OCI-LY3 (cell line): ENCODE data around the gene ASS1.

ENCODE experiments used
- H2AFZ ChIP-seq: fragments of 200-600, 300-600 bp; shearing (Covaris generic); 2 replicates; pipeline ENCODE4 v1.6.0; 2014; ENCODE audit warnings: antibody characterized with exemption, low read depth, low read length
- H3K27ac ChIP-seq: fragments of 200-600, 300-600 bp; sonication (generic); 2 replicates; pipeline ENCODE4 v1.5.1; 2014; ENCODE audit warnings: mild to moderate bottlenecking, low read length, moderate library complexity, mixed read lengths
- H3K27me3 ChIP-seq: fragments of 200-600, 300-600 bp; sonication (generic); 2 replicates; pipeline ENCODE4 v1.6.1; 2014; ENCODE audit warnings: low read depth, low read length, mixed read lengths
- H3K36me3 ChIP-seq: fragments of 200-600, 300-600 bp; sonication (generic); replicated peaks from 2 replicates; pipeline ENCODE3; 2014; ENCODE audit warnings: low read depth, low read length, mixed read lengths
- H3K4me1 ChIP-seq: fragments of 300-600, 200-600 bp; sonication (generic); 2 replicates; pipeline ENCODE4 v1.6.1; 2014; ENCODE audit warnings: low read length, mixed read lengths
- H3K4me2 ChIP-seq: fragments of 200-600, 300-600 bp; sonication (generic); 2 replicates; pipeline ENCODE4 v1.6.1; 2014; ENCODE audit warnings: low read length, mixed read lengths
- H3K4me3 ChIP-seq: fragments of 300-600, 200-600 bp; sonication (generic); 2 replicates; pipeline ENCODE4 v1.5.1; 2014; ENCODE audit warnings: antibody characterized with exemption, mild to moderate bottlenecking, low read length, moderate library complexity
- H3K79me2 ChIP-seq: fragments of 300-600, 200-600 bp; shearing (Covaris generic); 2 replicates; pipeline ENCODE4 v1.6.1; 2014; ENCODE audit warnings: mild to moderate bottlenecking, low read length, mixed read lengths
- H3K9ac ChIP-seq: fragments of 300-600, 200-600 bp; shearing (Covaris generic); 2 replicates; pipeline ENCODE4 v1.6.0; 2014; ENCODE audit warnings: mild to moderate bottlenecking, low read length, moderate library complexity
- H3K9me3 ChIP-seq: fragments of 200-600, 300-600 bp; shearing (Covaris generic); 2 replicates; pipeline ENCODE4 v1.6.1; 2014; ENCODE audit warnings: low read length, mixed read lengths; ENCODE audit not compliant: insufficient read depth
- H4K20me1 ChIP-seq: fragments of 200-600, 300-600 bp; sonication (generic); 2 replicates; pipeline ENCODE4 v1.6.1; 2016; ENCODE audit warnings: low read length, mixed read lengths; ENCODE audit not compliant: insufficient read depth
- EZH2phosphoT487 ChIP-seq: fragments of 200-600 bp; shearing (Covaris generic); IDR thresholded peaks from 2 replicates; pipeline ENCODE4 v1.6.1; 2018; ENCODE audit warnings: antibody characterized with exemption, mixed run types, low read depth
- TF ChIP-seq, protein P1 (sequence below): fragments of 200-600, 300-600 bp; sonication (generic); IDR thresholded peaks from 2 replicates; pipeline ENCODE4 v1.5.1; 2014; ENCODE audit warnings: antibody characterized with exemption, low read length, low read depth

ASS1 gene

GRCh38 chr9:130426883-130427282 is 17.9 kb upstream of the ASS1 start:
- TF ChIP-seq, protein P1, sequence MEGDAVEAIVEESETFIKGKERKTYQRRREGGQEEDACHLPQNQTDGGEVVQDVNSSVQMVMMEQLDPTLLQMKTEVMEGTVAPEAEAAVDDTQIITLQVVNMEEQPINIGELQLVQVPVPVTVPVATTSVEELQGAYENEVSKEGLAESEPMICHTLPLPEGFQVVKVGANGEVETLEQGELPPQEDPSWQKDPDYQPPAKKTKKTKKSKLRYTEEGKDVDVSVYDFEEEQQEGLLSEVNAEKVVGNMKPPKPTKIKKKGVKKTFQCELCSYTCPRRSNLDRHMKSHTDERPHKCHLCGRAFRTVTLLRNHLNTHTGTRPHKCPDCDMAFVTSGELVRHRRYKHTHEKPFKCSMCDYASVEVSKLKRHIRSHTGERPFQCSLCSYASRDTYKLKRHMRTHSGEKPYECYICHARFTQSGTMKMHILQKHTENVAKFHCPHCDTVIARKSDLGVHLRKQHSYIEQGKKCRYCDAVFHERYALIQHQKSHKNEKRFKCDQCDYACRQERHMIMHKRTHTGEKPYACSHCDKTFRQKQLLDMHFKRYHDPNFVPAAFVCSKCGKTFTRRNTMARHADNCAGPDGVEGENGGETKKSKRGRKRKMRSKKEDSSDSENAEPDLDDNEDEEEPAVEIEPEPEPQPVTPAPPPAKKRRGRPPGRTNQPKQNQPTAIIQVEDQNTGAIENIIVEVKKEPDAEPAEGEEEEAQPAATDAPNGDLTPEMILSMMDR, result no peak
- TF ChIP-seq EZH2phosphoT487, result no peak
- H3K9me3 ChIP-seq, result no peaks in the 10 kb centered on the region
- no peaks in the 10 kb centered on the region for H4K20me1 ChIP-seq
- no peaks in the 10 kb centered on the region for H3K36me3 ChIP-seq
- no peaks in the 10 kb centered on the region for H3K79me2 ChIP-seq
- no peak overlapping the region for H2AFZ ChIP-seq
- H3K27ac ChIP-seq, result no peak overlapping the region
- peaks cover 14% of the 10 kb centered on the region for H3K4me1 ChIP-seq
- H3K4me2 ChIP-seq, result no peak overlapping the region
- no peak overlapping the region for H3K4me3 ChIP-seq
- no peaks in the 10 kb centered on the region for H3K27me3 ChIP-seq
- no peak overlapping the region for H3K9ac ChIP-seq

DNA sequence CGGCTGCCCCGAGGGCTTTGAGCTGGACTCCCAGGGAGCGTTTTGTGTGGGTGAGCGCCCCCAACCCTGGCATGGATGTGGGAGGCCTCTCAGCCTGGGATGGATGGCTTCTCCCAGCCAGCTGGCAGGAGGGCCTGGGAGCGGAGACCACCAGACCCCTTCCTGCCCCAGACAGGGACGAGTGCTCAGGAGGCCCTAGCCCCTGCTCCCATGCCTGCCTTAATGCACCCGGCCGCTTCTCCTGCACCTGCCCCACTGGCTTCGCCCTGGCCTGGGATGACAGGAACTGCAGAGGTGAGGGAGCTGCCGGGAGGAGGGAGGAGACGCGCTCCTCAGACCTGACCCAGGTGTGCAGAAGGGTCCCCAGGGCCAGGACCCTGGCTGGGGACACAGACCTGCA is 17.4 kb upstream of the ASS1 start:
- Histone ChIP-seq H3K9ac (no peak overlapping the region), H2AFZ (no peak overlapping the region)

DNA sequence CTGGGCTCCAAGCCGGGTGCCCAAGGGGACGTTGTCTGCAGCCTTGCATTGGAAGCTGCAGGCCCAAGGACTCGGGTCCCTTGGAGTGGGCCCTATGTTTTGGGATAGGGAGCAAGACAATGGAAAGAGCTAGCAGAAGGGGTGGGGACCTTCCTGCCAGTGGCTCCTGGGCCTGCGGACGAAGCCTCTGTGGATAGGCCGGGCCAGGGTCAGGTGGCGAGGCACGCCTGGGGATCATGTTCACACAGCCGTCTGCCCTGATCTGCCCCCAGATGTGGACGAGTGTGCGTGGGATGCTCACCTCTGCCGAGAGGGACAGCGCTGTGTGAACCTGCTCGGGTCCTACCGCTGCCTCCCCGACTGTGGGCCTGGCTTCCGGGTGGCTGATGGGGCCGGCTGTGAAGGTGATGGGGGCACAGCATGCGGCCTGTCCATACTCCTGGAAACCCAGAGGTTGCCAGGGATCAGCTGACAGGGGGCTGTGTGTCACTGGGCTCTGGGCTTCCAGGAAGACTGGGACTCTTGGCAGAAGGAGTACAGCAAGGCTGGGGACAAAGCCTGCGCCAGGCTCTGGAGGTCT is 16.6 kb upstream of the ASS1 start:
- Histone ChIP-seq H2AFZ (no peak overlapping the region), H3K79me2 (no peaks in the 10 kb centered on the region), H3K4me2 (no peak overlapping the region), H3K27me3 (no peaks in the 10 kb centered on the region), H3K27ac (no peak overlapping the region), H4K20me1 (no peaks in the 10 kb centered on the region), H3K9ac (no peak overlapping the region), H3K4me3 (no peak overlapping the region), H3K36me3 (no peaks in the 10 kb centered on the region), H3K9me3 (no peaks in the 10 kb centered on the region), H3K4me1 (peaks cover 8% of the 10 kb centered on the region)
- TF ChIP-seq, protein P1, result no peak

More for the DNA sequence above, 17.4 kb upstream of the ASS1 start:
- no peak for TF ChIP-seq EZH2phosphoT487
- TF ChIP-seq, protein P1, result no peak
- no peaks in the 10 kb centered on the region for H3K79me2 ChIP-seq
- no peak overlapping the region for H3K4me3 ChIP-seq
- H3K9me3 ChIP-seq, result no peaks in the 10 kb centered on the region
- H3K4me1 ChIP-seq, result peaks cover 14% of the 10 kb centered on the region
- no peak overlapping the region for H3K4me2 ChIP-seq
- no peak overlapping the region for H3K27ac ChIP-seq
- H3K36me3 ChIP-seq, result no peaks in the 10 kb centered on the region
- no peaks in the 10 kb centered on the region for H4K20me1 ChIP-seq
- H3K27me3 ChIP-seq, result no peaks in the 10 kb centered on the region

GRCh38 chr9:130429381-130429780 is 15.4 kb upstream of the ASS1 start:
- H3K4me2 ChIP-seq, result no peak overlapping the region

More at GRCh38 chr9:130429381-130429780, 15.4 kb upstream of the ASS1 start:
- Histone ChIP-seq H3K79me2 (no peaks in the 10 kb centered on the region), H3K4me3 (no peak overlapping the region), H3K27me3 (no peaks in the 10 kb centered on the region), H3K9ac (no peak overlapping the region), H3K36me3 (no peaks in the 10 kb centered on the region), H3K9me3 (no peaks in the 10 kb centered on the region), H3K4me1 (no peaks in the 10 kb centered on the region), H4K20me1 (no peaks in the 10 kb centered on the region), H2AFZ (no peak overlapping the region), H3K27ac (no peak overlapping the region)
- TF ChIP-seq, protein P1, result no peak
- no peak for TF ChIP-seq EZH2phosphoT487
